ENCODE results near the gene REP15. TPM values are rescaled to one million over a fixed set of nuclear protein-coding genes. Genes with fewer than 3 reads are reported as not detected.

Gene REP15
- total RNA-seq, 1 experiment from 2014 or later = 1.3 TPM

Other genes starting within 250 kb of the REP15 start
- gene SMCO2, start 249.7 kb upstream of the REP15 start, total RNA-seq (2021) = 0.20 TPM in 2 replicates
- gene PPFIBP1, start 172.2 kb upstream of the REP15 start, total RNA-seq (2021) = 28.7 and 29.2 TPM in 2 replicates
- 43.6 and 45.4 TPM in 2 replicates for gene MRPS35, start 14.4 kb downstream of the REP15 start, total RNA-seq (2021)
- 35.8 and 37.0 TPM in 2 replicates for gene KLHL42, start 83.8 kb downstream of the REP15 start, total RNA-seq (2021)
- gene MANSC4, start 83.8 kb downstream of the REP15 start, total RNA-seq (2021) = not detected in 2 replicates